Kidney epithelial cell (primary cell): ENCODE measurements around the gene ALDOA. TPM values are rescaled to one million over a fixed set of nuclear protein-coding genes. Genes with fewer than 3 reads are reported as not detected.

Source experiments
- DNase-seq: peaks from one replicate; pipeline ENCODE4 v3.0.0-alpha.2; 2010; ENCODE audit warnings: low read depth
- H3K27me3 ChIP-seq: 2 replicates; pipeline ENCODE4 v1.6.0; 2011; ENCODE audit warnings: low read length; ENCODE audit not compliant: control insufficient read depth, insufficient read depth
- H3K36me3 ChIP-seq: 2 replicates; pipeline ENCODE4 v1.5.1; 2011; ENCODE audit warnings: low read length; ENCODE audit not compliant: control insufficient read depth, insufficient read depth
- H3K4me3 ChIP-seq: 2 replicates; pipeline ENCODE4 v1.5.1; 2011; ENCODE audit warnings: low read depth, mild to moderate bottlenecking, control low read depth, low read length
- total RNA-seq: library from RNA; depleted of rRNA; stranded (reverse); fragments of >200 nt; gene quantifications from 2 replicates; pipeline ENCODE4 v1.2.3, GENCODE V29; 2015
- TF ChIP-seq, protein P1 (sequence below): IDR thresholded peaks from 2 replicates; pipeline ENCODE4 v1.5.1; 2011; ENCODE audit warnings: mild to moderate bottlenecking, moderate library complexity, low read length, control low read depth, inconsistent platforms; ENCODE audit not compliant: insufficient read depth, poor library complexity, severe bottlenecking

The ALDOA gene
- total RNA-seq, 1 donor from 2014 or later, result 826 TPM

DNA sequence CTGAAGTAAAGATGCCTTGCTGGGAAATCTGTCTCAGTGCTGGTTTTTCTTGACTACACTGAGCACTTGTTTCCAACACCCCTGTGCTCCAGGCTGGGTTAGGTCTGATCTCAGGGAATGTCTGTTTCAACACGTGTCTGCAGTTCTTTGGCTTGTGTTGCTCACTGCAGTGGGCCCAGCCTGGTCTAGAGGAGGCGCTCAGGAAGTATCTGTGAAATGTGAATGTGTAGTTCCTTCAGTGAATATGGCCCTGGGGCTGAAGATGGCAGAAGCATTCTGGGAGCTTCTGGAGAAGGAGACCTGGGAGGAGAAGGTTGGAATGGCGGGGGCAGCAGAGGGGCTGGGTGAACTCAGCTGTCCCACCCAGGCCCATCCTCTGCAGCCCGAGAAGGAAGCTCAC lies 38.5 kb downstream of the ALDOA start:
- no peaks in the 10 kb centered on the region for H3K27me3 ChIP-seq
- TF ChIP-seq, protein P1, sequence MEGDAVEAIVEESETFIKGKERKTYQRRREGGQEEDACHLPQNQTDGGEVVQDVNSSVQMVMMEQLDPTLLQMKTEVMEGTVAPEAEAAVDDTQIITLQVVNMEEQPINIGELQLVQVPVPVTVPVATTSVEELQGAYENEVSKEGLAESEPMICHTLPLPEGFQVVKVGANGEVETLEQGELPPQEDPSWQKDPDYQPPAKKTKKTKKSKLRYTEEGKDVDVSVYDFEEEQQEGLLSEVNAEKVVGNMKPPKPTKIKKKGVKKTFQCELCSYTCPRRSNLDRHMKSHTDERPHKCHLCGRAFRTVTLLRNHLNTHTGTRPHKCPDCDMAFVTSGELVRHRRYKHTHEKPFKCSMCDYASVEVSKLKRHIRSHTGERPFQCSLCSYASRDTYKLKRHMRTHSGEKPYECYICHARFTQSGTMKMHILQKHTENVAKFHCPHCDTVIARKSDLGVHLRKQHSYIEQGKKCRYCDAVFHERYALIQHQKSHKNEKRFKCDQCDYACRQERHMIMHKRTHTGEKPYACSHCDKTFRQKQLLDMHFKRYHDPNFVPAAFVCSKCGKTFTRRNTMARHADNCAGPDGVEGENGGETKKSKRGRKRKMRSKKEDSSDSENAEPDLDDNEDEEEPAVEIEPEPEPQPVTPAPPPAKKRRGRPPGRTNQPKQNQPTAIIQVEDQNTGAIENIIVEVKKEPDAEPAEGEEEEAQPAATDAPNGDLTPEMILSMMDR, result no peak
- no peak overlapping the region for H3K4me3 ChIP-seq
- DNase-seq, result no peak
- no peaks in the 10 kb centered on the region for H3K36me3 ChIP-seq

DNA sequence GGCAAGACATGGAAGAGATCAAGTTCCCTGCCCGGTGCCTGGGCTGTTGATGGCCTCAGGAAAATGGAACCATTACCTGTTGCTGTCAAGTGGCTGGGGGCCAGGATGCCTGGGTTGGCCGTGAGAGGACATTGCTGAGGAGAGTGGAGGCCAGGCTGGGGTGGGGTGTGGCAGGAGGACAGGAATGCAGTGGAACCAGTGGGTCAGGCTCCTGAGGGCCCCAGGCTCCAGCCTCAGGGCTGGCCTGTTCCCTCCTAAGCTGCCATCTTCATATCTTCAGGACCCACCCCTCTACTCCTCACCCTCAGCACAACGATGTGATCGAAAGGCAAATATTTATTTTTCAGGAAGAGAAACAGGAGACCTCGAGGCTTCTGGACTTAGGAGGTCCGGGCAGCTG lies 38.9 kb downstream of the ALDOA start:
- Histone ChIP-seq H3K4me3 (no peak overlapping the region), H3K27me3 (no peaks in the 10 kb centered on the region), H3K36me3 (no peaks in the 10 kb centered on the region)
- no peak for DNase-seq
- TF ChIP-seq, protein P1, result no peak

DNA sequence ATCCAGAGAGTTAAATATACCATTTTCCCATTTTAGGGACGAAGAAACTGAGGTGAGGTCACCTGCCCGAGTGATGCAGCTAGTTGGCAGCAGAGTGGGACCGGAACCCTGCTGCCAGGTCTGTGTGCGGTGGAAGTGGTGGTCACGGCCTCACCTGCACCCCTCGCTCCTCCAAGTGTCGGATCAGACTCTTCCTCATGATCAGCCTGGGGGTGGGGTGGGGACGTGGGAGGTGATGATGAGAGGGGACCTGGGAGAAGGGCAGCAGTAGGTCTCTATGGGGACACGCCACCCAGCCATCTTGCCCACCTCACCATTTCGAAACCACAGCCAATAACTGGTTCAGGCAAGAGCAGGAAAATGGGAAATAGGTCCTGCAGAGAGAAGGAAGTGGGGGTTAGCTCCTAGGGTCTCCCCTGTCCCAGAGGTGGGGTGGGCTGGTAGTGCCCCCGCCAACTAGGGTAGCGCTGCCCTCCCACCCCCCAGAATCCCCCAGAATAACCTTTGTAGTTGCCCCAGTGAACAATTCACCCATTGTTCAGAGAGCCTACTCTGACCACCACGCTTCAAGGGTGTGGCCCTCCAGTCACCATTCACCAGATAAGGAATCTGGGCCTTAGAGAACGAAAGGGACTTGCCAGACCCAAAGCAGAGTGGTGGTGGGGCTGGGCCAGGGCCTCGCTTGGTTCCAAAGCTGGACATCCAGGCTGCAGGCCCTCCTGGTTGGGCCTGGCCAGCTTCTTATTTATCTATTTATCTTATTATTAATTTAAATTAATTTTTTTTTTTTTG lies 42.7 kb downstream of the ALDOA start:
- DNase-seq, result no peak
- Histone ChIP-seq H3K36me3 (no peaks in the 10 kb centered on the region), H3K27me3 (no peaks in the 10 kb centered on the region), H3K4me3 (no peak overlapping the region)
- TF ChIP-seq, protein P1, result no peak

GRCh38 chr16:30110661-30111060 lies 45.1 kb downstream of the ALDOA start:
- H3K27me3 ChIP-seq, result no peaks in the 10 kb centered on the region
- no peaks in the 10 kb centered on the region for H3K36me3 ChIP-seq
- DNase-seq, result no peak
- H3K4me3 ChIP-seq, result no peak overlapping the region
- TF ChIP-seq, protein P1, result no peak

DNA sequence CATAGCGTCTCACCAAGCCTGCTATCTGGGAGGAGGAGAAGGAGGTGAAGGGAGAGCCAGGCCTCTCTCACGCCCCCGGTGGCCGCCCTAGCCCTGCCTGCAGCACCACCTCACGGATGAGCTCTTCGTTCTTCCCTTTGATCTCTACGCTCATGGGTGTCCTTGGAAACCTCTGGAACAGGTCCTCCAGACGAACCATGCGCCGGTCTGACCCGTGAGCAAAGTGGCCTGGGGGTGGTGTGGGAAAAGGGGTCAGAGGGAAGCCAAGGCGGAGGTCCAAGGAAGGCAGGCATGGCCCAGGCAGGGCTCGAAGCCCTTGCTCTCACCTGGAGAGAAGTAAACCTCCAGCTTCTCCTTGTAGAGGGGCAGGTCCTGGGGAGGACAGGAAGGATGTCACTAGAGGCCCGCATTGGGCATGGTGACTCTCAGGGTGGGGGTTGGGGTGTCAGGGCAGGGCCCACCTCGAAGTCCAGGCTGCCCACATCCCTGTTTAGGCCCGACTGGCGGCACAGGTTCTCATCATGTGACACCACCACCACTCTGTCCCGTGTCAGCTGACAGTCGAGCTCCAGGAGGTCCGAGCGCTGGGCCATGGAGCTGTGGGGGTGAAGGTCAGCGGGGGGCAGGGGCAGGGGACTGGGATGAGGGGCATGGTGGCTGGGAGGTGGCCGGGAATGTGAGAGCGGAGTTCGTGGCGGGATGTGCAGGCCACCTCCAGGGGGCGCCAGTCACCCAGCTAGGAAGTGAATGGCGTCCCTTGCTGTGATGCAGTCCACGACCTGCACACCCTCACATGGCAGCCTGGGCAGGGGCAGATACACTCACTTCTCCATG lies 46.9 kb downstream of the ALDOA start:
- no peak overlapping the region for H3K4me3 ChIP-seq
- TF ChIP-seq, protein P1, result peak; percentile 70
- H3K36me3 ChIP-seq, result no peaks in the 10 kb centered on the region
- no peaks in the 10 kb centered on the region for H3K27me3 ChIP-seq
- no peak for DNase-seq
